HG03354 (cell line): ENCODE results near the gene TBC1D32.
A peak's percentile ranks its signal among the peaks of the same experiment; 100 is the strongest.
"Not testable (repeated sequence)": the region's sequence is repeated elsewhere in the genome, so short reads cannot be mapped to it uniquely, and the experiment has no call there.

Experiments
- ATAC-seq: cut with Tn5 transposase; IDR thresholded peaks from one replicate; pipeline ENCODE4 v1.9.1; 2021; ENCODE audit warnings: mild to moderate bottlenecking; ENCODE audit not compliant: unreplicated experiment, poor library complexity, severe bottlenecking

TBC1D32 gene

GRCh38 chr6:121335087-121336008, 1.1 kb upstream of the TBC1D32 start:
- peak; percentile 6 for ATAC-seq

DNA sequence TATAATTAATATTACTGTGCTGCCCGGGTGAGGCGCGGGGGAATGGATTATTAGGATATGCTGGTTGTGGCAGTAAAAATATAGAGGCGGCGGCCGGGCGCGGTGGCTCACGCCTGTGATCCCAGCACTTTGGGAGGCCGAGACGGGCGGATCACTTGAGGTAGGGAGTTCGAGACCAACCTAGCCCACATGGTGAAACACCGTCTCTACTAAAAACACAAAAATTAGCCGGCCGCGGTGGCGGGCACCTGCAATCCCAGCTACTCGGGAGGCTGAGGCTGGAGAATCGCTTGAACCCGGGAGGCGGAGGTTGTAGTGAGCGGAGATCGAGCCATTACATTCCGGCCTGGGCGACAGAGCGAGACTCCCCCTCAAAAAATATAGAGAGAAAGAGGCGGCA, 586 bp downstream of the TBC1D32 start:
- ATAC-seq, result not testable (repeated sequence)

DNA sequence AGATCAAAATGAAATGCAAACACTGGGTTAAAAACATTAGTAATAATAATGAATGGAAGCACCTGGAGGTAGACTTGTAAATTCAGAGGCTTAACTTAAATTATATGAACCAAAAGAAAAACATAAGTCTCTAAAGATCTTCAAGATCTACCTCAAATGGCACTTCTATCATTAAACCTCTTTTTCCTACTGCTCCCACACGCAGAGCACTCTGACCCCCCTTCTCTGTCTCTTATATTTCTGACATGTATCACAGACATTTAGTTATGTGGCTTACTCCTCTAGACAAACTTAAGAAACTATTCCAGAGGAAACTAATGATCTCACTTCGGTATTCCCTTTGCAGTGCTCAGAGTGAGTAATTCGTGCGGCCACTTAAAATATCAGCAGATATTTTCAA, 1.1 kb downstream of the TBC1D32 start:
- no peak for ATAC-seq

DNA sequence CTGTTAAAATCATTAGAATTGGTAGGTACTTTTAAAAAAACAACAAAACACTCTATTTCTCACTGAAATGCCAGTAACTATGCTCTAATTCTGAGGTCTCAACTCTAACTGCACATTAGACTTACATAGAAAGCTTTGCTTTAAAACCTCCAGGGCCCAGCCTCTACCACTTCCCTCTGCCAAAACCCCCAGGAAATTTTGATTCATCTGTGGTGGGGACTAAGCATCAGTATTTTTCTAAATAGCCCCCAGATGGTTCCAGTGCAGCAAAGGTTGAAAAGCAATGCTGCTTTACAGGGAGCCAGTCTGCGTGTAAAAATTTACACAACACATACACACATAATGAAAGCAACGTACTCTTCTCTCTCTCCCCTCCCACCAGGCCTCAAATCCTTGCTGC, 3.8 kb downstream of the TBC1D32 start:
- ATAC-seq, result no peak

- ATAC-seq, result no peak
These were observed 13.0 kb downstream of the TBC1D32 start for GRCh38 chr6:121321282-121321681.

GRCh38 chr6:121319603-121320002, 14.7 kb downstream of the TBC1D32 start:
- no peak for ATAC-seq

- ATAC-seq, result no peak
These were observed 15.1 kb downstream of the TBC1D32 start for GRCh38 chr6:121319112-121319553.

GRCh38 chr6:121314381-121315112, 19.7 kb downstream of the TBC1D32 start:
- no peak for ATAC-seq

DNA sequence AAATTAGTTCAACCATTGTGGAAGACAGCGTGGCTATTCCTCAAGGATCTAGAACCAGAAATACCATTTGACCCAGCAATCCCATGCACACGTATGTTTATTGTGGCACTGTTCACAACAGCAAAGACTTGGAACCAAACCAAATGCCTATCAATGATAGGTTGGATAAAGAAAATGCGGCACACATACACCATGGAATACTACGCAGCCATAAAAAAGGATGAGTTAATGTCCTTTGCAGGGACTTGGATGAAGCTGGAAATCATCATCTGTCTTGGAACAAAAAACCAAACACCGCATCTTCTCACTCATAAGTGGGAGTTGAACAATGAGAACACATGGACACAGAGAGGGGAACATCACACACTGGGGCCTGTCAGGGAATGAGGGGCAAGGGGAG, 22.5 kb downstream of the TBC1D32 start:
- ATAC-seq, result not testable (repeated sequence)

DNA sequence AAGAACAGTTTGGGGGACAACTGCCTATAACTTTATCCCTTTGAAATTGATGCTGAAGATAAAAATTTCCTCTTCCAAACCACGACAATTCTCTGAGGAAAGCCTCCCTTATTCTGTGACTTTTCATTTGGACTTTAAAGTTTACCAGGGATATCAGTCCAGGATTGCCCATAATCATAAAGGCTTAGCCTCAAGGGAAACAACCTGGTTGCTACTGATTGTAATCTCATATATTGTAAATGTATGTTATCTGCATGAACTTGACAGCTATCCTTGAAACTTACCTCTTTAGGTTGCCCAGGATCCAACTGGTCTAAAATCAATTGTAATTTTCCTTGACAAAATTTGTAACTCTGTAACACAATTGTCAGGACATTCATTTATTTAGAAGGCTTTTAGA, 23.8 kb downstream of the TBC1D32 start:
- ATAC-seq, result no peak

- no peak for ATAC-seq
These were observed 24.4 kb downstream of the TBC1D32 start for GRCh38 chr6:121309768-121310469.

DNA sequence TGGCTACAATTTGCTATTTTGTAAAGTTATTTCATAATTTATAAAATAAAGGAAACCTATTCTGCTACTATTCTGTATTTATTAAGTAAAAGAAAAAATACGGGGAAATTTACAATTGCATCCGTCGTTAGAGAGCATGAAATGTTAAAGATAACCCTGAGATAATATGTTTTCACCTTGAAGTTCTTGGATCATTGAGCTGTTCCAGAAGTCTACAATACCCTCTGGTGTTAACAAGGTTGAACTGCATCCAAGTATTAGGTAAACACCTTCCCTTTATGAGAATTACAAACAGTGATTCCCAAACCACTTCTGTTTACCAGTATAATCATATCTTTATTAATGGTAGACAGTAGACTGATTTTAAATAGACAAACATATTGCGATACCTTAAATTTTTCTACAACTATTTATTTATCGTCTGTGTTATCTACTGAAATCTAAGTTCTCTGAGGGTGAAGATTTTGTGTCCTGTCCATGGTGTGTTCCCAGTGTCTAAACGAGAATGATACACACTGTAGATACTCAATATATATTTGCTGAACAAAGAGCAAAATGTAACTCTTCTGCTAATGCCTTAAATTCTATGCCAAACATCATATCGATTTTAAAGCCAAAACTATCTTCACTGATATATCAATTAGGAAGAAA, 28.2 kb downstream of the TBC1D32 start:
- peak; percentile 92 for ATAC-seq

GRCh38 chr6:121302882-121303281, 31.4 kb downstream of the TBC1D32 start:
- ATAC-seq, result peak; percentile 73

- not testable (repeated sequence) for ATAC-seq
These were observed 33.1 kb downstream of the TBC1D32 start for GRCh38 chr6:121301156-121301555.

- no peak for ATAC-seq
These were observed 36.6 kb downstream of the TBC1D32 start for GRCh38 chr6:121297694-121298093.

GRCh38 chr6:121285041-121285440, 49.2 kb downstream of the TBC1D32 start:
- ATAC-seq, result no peak

DNA sequence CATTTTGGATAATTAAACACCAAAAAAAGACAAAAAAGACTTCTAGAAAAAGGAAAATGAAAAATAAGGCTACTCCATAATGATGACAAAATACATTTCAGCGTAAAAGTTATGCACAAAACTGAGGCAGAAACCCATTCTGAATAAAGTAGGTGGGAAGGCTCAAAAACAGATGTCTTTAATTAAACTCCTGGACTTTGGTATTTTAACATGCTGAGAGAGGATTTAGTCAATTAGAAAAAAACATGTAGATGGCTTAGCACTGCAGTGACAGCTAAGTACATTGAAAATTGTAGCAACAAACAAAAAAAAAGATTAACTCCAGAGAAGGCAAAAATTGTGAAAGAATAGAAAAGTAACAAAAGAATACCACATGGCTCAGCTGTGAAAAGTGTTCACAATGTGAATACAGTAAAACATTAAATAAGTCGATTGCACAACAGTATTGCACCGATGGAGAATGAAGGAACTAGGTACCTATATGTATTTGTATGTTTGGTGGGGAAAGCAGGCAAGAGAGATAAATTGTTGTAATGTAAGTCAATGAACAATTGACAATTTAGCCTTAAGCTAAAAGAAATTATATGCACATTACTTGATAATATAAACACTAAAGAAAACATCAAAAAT, 59.5 kb downstream of the TBC1D32 start:
- no peak for ATAC-seq

- no peak for ATAC-seq
These were observed 70.5 kb downstream of the TBC1D32 start for GRCh38 chr6:121263742-121264141.

DNA sequence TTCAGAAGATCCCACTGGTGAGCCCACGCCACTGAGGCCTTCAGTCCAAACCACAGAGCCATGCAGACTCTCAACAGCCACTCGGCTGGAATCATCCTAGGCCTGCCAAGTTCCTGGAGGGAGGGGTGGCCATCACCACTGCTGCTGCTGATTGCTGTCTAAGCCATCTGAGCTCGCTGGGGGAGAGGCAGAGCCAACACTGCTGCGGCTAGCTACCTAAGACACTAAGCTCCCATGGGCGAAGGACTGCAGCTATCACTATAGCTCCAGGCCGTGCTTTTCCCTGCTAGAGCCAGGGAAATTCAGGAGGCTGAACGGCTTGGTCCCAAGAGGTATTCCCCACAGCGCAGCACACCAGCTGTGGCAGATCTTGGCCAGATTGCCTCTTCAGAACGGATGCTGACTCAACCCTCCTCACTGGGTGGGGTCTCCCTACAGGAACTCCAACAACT, 73.6 kb downstream of the TBC1D32 start:
- no peak for ATAC-seq
